ACC112 (cell line): ENCODE results near the gene ZBTB9.

Experiments
- H2AFZ ChIP-seq: fragments of 200-600 bp; sonication (generic); one replicate; pipeline ENCODE4 v1.6.0; 2017; ENCODE audit warnings: antibody characterized with exemption, low read length; ENCODE audit not compliant: unreplicated experiment
- H3K27ac ChIP-seq: fragments of 200-600 bp; sonication (generic); 2 replicates; pipeline ENCODE4 v1.5.1; 2014; ENCODE audit warnings: low read depth, mild to moderate bottlenecking, antibody characterized with exemption, low read length, moderate library complexity
- H3K27me3 ChIP-seq: fragments of 200-600 bp; sonication (generic); 2 replicates; pipeline ENCODE4 v1.6.1; 2014; ENCODE audit warnings: mild to moderate bottlenecking, antibody characterized with exemption, low read length, moderate library complexity, mixed read lengths; ENCODE audit not compliant: insufficient read depth
- H3K36me3 ChIP-seq: fragments of 200-600 bp; sonication (generic); 2 replicates; pipeline ENCODE4 v1.6.1; 2016; ENCODE audit warnings: mild to moderate bottlenecking, antibody characterized with exemption, low read length, moderate library complexity, mixed read lengths; ENCODE audit not compliant: insufficient read depth
- H3K4me1 ChIP-seq: fragments of 200-600 bp; sonication (generic); one replicate; pipeline ENCODE4 v1.6.1; 2016; ENCODE audit warnings: low read length, mixed read lengths; ENCODE audit not compliant: insufficient read depth, unreplicated experiment, control insufficient read depth
- H3K4me3 ChIP-seq: fragments of 200-600 bp; sonication (generic); 2 replicates; pipeline ENCODE4 v1.5.1; 2014; ENCODE audit warnings: mild to moderate bottlenecking, low read depth, low read length
- H3K79me2 ChIP-seq: fragments of 200-600 bp; sonication (generic); one replicate; pipeline ENCODE4 v1.6.0; 2016; ENCODE audit warnings: low read length; ENCODE audit not compliant: control insufficient read depth, unreplicated experiment, insufficient read depth

The ZBTB9 gene, protein sequence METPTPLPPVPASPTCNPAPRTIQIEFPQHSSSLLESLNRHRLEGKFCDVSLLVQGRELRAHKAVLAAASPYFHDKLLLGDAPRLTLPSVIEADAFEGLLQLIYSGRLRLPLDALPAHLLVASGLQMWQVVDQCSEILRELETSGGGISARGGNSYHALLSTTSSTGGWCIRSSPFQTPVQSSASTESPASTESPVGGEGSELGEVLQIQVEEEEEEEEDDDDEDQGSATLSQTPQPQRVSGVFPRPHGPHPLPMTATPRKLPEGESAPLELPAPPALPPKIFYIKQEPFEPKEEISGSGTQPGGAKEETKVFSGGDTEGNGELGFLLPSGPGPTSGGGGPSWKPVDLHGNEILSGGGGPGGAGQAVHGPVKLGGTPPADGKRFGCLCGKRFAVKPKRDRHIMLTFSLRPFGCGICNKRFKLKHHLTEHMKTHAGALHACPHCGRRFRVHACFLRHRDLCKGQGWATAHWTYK

DNA sequence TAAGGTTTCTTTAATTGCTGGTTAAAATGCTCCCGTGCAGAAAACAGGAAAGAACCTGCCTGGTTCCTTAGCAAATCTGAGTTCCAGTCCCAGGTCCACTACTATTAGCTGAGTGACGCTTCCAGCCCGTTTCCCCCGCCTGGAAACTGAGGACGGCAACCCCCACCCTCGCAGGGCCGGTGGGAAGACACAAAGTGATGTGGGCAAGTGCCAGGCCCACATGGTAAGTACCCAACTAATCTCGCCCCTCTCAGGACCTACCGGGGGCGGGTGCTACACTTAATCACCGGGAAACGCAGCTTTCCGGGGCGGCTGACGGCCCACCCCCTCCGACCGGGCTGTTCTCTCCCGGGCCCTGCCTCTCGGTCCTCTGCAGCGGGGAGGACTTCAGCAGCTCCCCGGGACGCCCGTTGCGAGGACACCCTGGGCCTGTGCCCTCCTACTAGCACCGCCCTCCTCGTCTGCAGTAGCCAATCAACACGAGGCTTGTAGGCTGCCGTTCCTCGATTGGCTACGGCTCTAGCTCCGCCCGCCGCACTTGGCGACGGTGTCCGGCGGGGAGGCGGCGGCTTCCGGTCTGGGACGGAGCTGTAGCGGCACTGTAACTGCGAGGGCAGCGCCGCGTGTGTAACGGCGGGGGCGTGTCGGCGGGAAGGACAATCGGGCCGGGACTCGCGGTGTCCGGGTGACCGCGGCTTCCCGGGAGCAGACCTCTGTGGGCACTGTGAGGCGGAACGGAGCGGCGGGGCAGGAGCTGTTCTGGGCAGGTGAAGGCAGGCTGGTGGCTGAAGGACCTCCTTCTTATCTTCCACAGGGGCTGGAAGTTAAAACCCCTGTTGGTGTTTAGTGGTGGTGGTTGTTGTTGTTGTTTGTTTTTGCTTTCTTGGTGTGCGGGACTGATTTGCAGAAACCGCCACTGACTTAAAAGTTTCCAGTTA, at the start of gene ZBTB9:
ZBTB9 (plus strand) TSS at position 568 of the 938 bp plus-strand sequence. CDS start 525 bp downstream, outside the sequence.
- Histone ChIP-seq H3K27ac (0 out of 2 replicates have a peak within 1 kb of the TSS, but pooled peaks have one; percentile 9), H3K36me3 (peaks cover 11% of the 10 kb centered on the region; the same call in 1 of the 2 replicates), H3K4me3 (peak within 1 kb of the TSS; percentile 88), H3K4me1 (peaks cover 8% of the 10 kb centered on the region), H2AFZ (peak within 1 kb of the TSS; percentile 16), H3K79me2 (peaks cover 13% of the 10 kb centered on the region), H3K27me3 (no peaks in the 10 kb centered on the region)

DNA sequence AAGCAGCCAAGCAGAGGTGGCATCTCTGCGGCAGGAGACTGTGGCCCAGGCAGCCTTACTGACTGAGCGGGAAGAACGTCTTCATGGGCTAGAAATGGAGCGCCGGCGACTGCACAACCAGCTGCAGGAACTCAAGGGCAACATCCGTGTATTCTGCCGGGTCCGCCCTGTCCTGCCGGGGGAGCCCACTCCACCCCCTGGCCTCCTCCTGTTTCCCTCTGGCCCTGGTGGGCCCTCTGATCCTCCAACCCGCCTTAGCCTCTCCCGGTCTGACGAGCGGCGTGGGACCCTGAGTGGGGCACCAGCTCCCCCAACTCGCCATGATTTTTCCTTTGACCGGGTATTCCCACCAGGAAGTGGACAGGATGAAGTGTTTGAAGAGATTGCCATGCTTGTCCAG, 49.5 kb upstream of the ZBTB9 start:
- Histone ChIP-seq H3K36me3 (peaks cover 6% of the 10 kb centered on the region), H3K79me2 (no peaks in the 10 kb centered on the region), H3K4me3 (no peak overlapping the region), H3K27ac (no peak overlapping the region), H2AFZ (no peak overlapping the region), H3K27me3 (no peaks in the 10 kb centered on the region), H3K4me1 (peaks cover 5% of the 10 kb centered on the region)

DNA sequence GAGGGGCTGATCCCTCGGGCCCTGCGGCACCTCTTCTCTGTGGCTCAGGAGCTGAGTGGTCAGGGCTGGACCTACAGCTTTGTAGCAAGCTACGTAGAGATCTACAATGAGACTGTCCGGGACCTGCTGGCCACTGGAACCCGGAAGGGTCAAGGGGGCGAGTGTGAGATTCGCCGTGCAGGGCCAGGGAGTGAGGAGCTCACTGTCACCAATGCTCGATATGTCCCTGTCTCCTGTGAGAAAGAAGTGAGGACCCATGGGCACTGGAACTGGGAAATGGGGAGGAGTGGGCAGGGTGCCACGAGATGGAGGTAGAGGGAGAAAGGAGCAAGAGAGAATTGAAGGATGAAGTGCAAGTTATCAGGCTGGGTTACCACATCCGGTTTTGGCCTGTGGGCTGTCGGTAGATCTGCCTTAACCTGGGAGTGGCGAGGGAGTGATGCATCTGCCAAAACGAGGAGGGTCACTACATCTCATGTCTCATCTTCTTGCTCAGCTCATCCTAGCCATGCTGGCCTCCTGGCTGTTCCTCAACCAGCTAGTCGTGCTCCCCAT, 48.9 kb upstream of the ZBTB9 start:
- peaks cover 6% of the 10 kb centered on the region for H3K36me3 ChIP-seq

DNA sequence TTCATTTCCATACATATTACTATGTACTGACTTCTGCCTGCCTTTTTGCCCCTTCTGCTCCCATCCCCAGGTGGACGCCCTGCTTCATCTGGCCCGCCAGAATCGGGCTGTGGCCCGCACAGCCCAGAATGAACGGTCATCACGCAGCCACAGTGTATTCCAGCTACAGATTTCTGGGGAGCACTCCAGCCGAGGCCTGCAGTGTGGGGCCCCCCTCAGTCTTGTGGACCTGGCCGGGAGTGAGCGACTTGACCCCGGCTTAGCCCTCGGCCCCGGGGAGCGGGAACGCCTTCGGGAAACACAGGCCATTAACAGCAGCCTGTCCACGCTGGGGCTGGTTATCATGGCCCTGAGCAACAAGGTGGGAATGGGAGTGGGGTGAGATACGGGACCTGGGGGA, 48.2 kb upstream of the ZBTB9 start:
- no peak overlapping the region for H3K27ac ChIP-seq
- no peak overlapping the region for H2AFZ ChIP-seq
- no peaks in the 10 kb centered on the region for H3K79me2 ChIP-seq
- H3K36me3 ChIP-seq = peaks cover 6% of the 10 kb centered on the region
- H3K4me3 ChIP-seq = no peak overlapping the region
- H3K4me1 ChIP-seq = peaks cover 5% of the 10 kb centered on the region
- no peaks in the 10 kb centered on the region for H3K27me3 ChIP-seq

More for the DNA sequence above, 48.9 kb upstream of the ZBTB9 start:
- Histone ChIP-seq H3K79me2 (no peaks in the 10 kb centered on the region), H2AFZ (no peak overlapping the region), H3K27ac (no peak overlapping the region), H3K27me3 (no peaks in the 10 kb centered on the region), H3K4me3 (no peak overlapping the region), H3K4me1 (peaks cover 5% of the 10 kb centered on the region)

DNA sequence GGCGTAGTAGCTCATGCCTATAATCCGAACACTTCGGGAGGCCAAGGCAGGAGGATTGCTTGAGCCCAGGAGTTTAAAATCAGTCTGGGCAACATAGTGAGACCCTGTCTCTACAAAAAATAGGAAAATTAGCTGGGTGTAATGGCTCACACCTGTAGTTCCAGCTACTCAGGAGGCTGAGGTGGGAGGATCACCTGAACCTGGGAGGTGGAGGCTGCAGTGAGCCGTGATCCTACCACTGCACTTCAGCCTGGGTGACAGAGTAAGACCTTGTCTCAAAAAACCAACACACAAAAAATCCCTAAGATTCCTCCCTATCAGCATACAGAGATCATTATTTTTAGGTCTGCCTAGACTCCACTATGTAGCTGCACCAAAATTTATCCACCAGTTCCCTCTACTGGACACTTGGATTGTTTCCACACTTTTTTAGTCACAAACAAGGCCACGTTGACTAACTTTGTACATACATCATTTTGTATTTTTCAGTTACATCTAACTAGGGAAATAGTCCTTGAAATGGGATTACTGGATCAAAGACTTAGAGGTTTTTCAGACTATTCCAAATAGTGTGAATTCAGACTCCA, 47.2 kb upstream of the ZBTB9 start:
- Histone ChIP-seq H3K27ac (0 out of 2 replicates have a peak overlapping the region, but pooled peaks have one; percentile 16), H3K36me3 (peaks cover 6% of the 10 kb centered on the region), H3K4me3 (no peak overlapping the region), H3K27me3 (no peaks in the 10 kb centered on the region), H3K79me2 (peaks cover 4% of the 10 kb centered on the region), H3K4me1 (peaks cover 5% of the 10 kb centered on the region), H2AFZ (no peak overlapping the region)

DNA sequence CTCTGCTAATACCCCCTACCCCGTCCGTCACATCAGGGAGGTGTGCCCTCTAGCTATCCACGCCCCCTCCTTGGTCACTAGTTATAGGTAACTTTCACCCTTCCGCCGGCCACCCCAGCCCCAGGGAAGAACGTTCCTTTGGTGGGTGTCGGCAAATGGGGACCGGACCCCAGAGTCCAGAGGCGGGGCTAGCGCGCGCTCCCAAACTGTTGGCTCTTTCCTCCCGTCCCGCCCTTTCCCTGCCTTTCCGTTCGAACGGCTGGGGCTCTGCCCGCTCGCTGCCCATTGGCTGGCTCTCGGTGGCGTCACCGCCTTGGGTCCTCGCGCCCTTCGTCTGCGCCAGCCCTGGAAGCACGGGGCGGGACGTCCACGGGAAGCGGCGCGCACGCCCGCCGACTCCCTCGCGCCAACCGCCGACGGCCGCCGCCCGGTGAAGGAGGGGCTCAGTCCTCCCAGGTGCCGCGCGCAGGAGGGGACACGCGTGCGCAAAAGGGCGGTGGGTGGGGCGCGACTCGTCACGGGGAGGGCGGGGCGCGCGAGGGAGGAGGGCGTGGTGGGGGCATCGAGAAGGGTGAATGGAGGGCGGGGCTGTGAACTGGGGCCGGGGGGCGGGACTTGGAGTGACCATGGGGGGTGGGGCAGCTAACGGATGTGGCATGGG, 44.2 kb upstream of the ZBTB9 start:
- H3K4me3 ChIP-seq = peak overlapping the region; percentile 95
- peaks cover 4% of the 10 kb centered on the region for H3K36me3 ChIP-seq
- H3K27ac ChIP-seq = peak overlapping the region; percentile 84
- peaks cover 10% of the 10 kb centered on the region for H3K4me1 ChIP-seq
- H3K27me3 ChIP-seq = no peaks in the 10 kb centered on the region
- peak overlapping the region; percentile 91 for H2AFZ ChIP-seq
- H3K79me2 ChIP-seq = peaks cover 14% of the 10 kb centered on the region

DNA sequence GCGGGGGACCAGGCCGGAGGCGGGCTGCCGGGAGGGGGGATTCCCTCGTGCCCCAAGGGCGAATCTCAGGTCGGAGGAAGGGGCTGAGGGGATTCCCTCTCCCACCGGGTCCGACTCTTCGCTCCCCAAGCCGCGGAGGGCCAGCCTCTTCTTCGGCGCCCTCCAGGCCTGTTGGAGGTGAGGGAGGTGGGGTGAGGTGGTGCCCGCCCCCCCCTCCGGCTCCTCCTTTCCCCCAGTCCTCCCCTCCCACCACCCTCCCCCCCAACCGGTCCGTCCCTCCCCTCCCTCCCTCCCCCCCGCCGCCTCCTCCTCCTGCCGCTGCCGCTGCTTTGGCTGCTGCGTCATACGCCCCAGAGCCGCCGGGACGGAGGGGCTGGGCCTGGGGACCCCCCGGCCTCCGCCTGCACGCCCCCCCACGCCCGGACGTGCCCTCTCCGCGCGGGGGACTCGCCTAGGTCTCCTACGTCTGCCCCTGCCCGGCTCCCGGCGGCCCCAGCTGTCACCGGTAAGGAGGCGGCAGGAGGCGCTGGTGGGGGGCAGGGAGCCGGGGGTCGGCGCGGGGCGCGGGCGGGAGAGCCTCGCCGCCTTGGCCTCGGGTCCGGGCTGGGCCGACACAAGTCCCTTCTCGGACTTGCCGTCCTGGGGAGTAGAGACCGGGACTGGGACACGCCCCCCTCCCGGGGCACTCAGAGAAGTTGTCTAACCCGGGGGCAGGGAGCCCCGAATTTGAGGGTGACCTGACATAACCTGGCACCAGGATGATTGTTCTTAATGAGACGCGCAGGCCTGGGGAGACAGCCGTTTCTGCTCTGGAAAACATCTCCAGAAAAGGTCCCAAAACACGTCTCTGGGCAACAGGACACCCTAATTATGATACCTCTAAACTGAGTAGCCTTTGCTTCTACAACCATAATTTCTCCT, 43.4 kb upstream of the ZBTB9 start, which contains the start of gene PHF1:
PHF1 (plus strand) TSS at position 304 of the 921 bp plus-strand sequence. CDS start 1,250 bp downstream, outside the sequence.
- peak within 1 kb of the TSS; percentile 84 for H3K27ac ChIP-seq

DNA sequence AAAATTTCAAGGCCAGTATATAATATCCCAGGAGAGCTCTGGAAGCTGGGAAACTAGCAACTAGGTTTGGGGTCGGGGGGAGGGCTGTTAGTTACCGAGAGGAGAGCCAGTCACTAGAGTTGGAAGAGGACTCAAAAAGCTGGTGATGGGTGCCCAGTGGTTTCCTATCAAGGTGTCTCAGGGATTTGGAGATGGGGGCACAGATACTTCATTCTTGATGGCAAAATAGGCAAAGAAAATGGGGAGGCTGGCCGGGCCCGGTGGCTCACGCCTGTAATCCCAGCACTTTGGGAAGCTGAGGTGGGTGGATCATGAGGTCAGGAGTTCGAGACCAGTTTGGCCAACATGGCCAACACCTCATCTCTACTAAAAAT, 42.8 kb upstream of the ZBTB9 start:
- H2AFZ ChIP-seq = no peak overlapping the region
- peaks cover 5% of the 10 kb centered on the region; the same call in 1 of the 2 replicates for H3K36me3 ChIP-seq
- H3K4me1 ChIP-seq = peaks cover 18% of the 10 kb centered on the region
- no peaks in the 10 kb centered on the region for H3K27me3 ChIP-seq
- peak overlapping the region; percentile 84; the same call in 1 of the 2 replicates for H3K27ac ChIP-seq
- peak overlapping the region; percentile 95 for H3K4me3 ChIP-seq
- H3K79me2 ChIP-seq = peaks cover 28% of the 10 kb centered on the region

More for the DNA sequence above, 43.4 kb upstream of the ZBTB9 start, which contains the start of gene PHF1:
- Histone ChIP-seq H3K36me3 (peaks cover 5% of the 10 kb centered on the region; the same call in 1 of the 2 replicates), H3K79me2 (peaks cover 22% of the 10 kb centered on the region), H2AFZ (peak within 1 kb of the TSS; percentile 91), H3K27me3 (no peaks in the 10 kb centered on the region), H3K4me1 (peaks cover 14% of the 10 kb centered on the region), H3K4me3 (peak within 1 kb of the TSS; percentile 95)
